Measurements from ENCODE around the gene XBP1. TPM values are rescaled to one million over a fixed set of nuclear protein-coding genes. Genes with fewer than 3 reads are reported as not detected.

Gene XBP1
- 131 and 144 TPM in 2 replicates for total RNA-seq

GRCh38 chr22:28800308-28801041 is at the start of gene XBP1:
TSS of gene XBP1 (minus strand) at chr22:28800569.

GRCh38 chr22:28772633-28773460 is 27.5 kb downstream of the XBP1 start, which contains the start of gene CCDC117:
TSS of gene CCDC117 (plus strand) at chr22:28772695. CDS start at chr22:28772850, 155 bp downstream.

Other genes starting within 250 kb of the XBP1 start
- 31.4 and 40.0 TPM in 2 replicates for gene TTC28, start 120.7 kb downstream of the XBP1 start, total RNA-seq
- gene CHEK2, start 58.7 kb downstream of the XBP1 start, total RNA-seq: 16.9 and 26.0 TPM in 2 replicates
- gene HSCB, start 58.5 kb downstream of the XBP1 start, total RNA-seq: 13.4 and 28.8 TPM in 2 replicates
- gene CCDC117, start 27.9 kb downstream of the XBP1 start, total RNA-seq: 15.7 and 17.0 TPM in 2 replicates
- gene ZNRF3, start 83.0 kb upstream of the XBP1 start, total RNA-seq: 3.5 and 6.1 TPM in 2 replicates

Data from smooth muscle cell of trachea (primary cell).